Endothelial cell of umbilical vein (primary cell): ENCODE data around the gene KIF3B. TPM values are rescaled to one million over a fixed set of nuclear protein-coding genes. Genes with fewer than 3 reads are reported as not detected.

Experiments used
- BruUV-seq: library from RNA; stranded (reverse); fragments of 400-500 nt; replicated peaks from 2 replicates; lab custom pipeline; 2021; lab: Mats Ljungman, UMichigan
- CTCF ChIA-PET: fragments of 300-600, 350-600 bp; sonication (Branson Sonifier 250); formaldehyde crosslinking; loops from one replicate; lab custom pipeline; 2021; ENCODE audit warnings: antibody characterized with exemption, inconsistent platforms; lab: Charles Lee
- POLR2A ChIA-PET: fragments of 300-600, 350-600 bp; sonication (Branson Sonifier 250); formaldehyde crosslinking; loops from one replicate; lab custom pipeline; 2021; ENCODE audit warnings: antibody characterized with exemption, inconsistent platforms; lab: Charles Lee
- DNase-seq: peaks from one replicate; pipeline ENCODE4 v3.0.0-alpha.2; 2011; ENCODE audit warnings: low read depth, low spot score
- FAIRE-seq: peaks from 2 replicates; lab custom pipeline; 2011; peaks lifted over from hg19 to GRCh38; lab: Jason Lieb, UNC
- H2AFZ ChIP-seq: 2 replicates; pipeline ENCODE4 v1.6.0; 2012; ENCODE audit warnings: low read depth, low read length, control low read depth, inconsistent platforms
- H3K27ac ChIP-seq: 2 replicates; pipeline ENCODE4 v1.5.1; 2011; ENCODE audit warnings: low read depth, mild to moderate bottlenecking, control low read depth, low read length, moderate library complexity; ENCODE audit not compliant: insufficient read depth
- H3K27me3 ChIP-seq, 2 experiments: 2 replicates each; pipeline versions ENCODE4 v1.6.0 to v1.6.1; 2011; ENCODE audit warnings: low read length in 2 of 2, mixed read lengths in 1 of 2; ENCODE audit not compliant: control insufficient read depth in 2 of 2, insufficient read depth in 2 of 2
- H3K36me3 ChIP-seq, 2 experiments: 2 replicates in 1 of 2; 3 replicates in 1 of 2; pipeline ENCODE4 v1.5.1; 2011; ENCODE audit warnings: low read length in 2 of 2, mild to moderate bottlenecking in 1 of 2, moderate library complexity in 1 of 2; ENCODE audit not compliant: control insufficient read depth in 2 of 2, insufficient read depth in 2 of 2; ENCODE audit errors: extremely low read depth in 1 of 2
- H3K4me1 ChIP-seq: 3 replicates; pipeline ENCODE4 v1.5.1; 2011; ENCODE audit warnings: mild to moderate bottlenecking, low read length; ENCODE audit not compliant: control insufficient read depth, insufficient read depth; ENCODE audit errors: extremely low read depth
- H3K4me2 ChIP-seq: 2 replicates; pipeline ENCODE4 v1.6.1; 2011; ENCODE audit warnings: low read length, control low read depth, mixed read lengths; ENCODE audit not compliant: insufficient read depth
- H3K4me3 ChIP-seq, 3 experiments: fragments of 200-600 bp in 1 of 3; sonication (generic), shearing (Covaris generic) in 1 of 3; replicated peaks in 1 of 3; 2 replicates each; pipeline ENCODE4 v1.5.1; 2011 to 2016; ENCODE audit warnings: control low read depth in 3 of 3, low read length in 3 of 3, mild to moderate bottlenecking in 2 of 3, inconsistent platforms in 1 of 3, low read depth in 1 of 3, moderate library complexity in 1 of 3; ENCODE audit not compliant: insufficient read depth in 1 of 3
- H3K79me2 ChIP-seq: 2 replicates; pipeline ENCODE4 v1.6.0; 2012; ENCODE audit warnings: low read length, inconsistent platforms; ENCODE audit not compliant: control insufficient read depth, insufficient read depth
- H3K9ac ChIP-seq: replicated peaks from 2 replicates; pipeline ENCODE3; 2011; ENCODE audit warnings: low read length, control low read depth; ENCODE audit not compliant: insufficient read depth; ENCODE audit errors: extremely low read depth
- H3K9me1 ChIP-seq: replicated peaks from 3 replicates; pipeline ENCODE4 v1.6.0; 2011; ENCODE audit warnings: mild to moderate bottlenecking, low read length; ENCODE audit not compliant: control insufficient read depth, insufficient read depth; ENCODE audit errors: extremely low read depth
- H3K9me3 ChIP-seq: replicated peaks from 2 replicates; pipeline ENCODE4 v1.5.1; 2012; ENCODE audit warnings: low read length, inconsistent platforms; ENCODE audit not compliant: control insufficient read depth, insufficient read depth
- H4K20me1 ChIP-seq: replicated peaks from 2 replicates; pipeline ENCODE3; 2011; ENCODE audit warnings: mild to moderate bottlenecking, low read length; ENCODE audit not compliant: control insufficient read depth, insufficient read depth; ENCODE audit errors: extremely low read depth
- CTCF ChIP-seq, 2 donors: IDR thresholded peaks; 1 replicate in 1 of 2; 2 replicates in 1 of 2; pipeline ENCODE4 v1.5.1; 2011; ENCODE audit warnings: low read length in 2 of 2, mild to moderate bottlenecking in 2 of 2, moderate library complexity in 2 of 2, control low read depth in 1 of 2, inconsistent platforms in 1 of 2, low read depth in 1 of 2; ENCODE audit not compliant: insufficient read depth in 1 of 2; ENCODE audit errors: extremely low read depth in 1 of 2
- EZH2 ChIP-seq: IDR thresholded peaks from 2 replicates; pipeline ENCODE4 v1.6.1; 2012; ENCODE audit warnings: borderline replicate concordance, low read depth, mild to moderate bottlenecking, moderate library complexity, low read length, inconsistent platforms; ENCODE audit not compliant: severe bottlenecking
- FOS ChIP-seq: IDR thresholded peaks from 2 replicates; pipeline ENCODE4 v1.6.1; 2011; ENCODE audit warnings: mild to moderate bottlenecking, low read length, moderate library complexity, borderline replicate concordance; ENCODE audit not compliant: insufficient read depth
- GATA2 ChIP-seq: IDR thresholded peaks from 2 replicates; pipeline ENCODE4 v1.7.0; 2011; ENCODE audit warnings: low read depth, mild to moderate bottlenecking, moderate library complexity, mixed read lengths, low read length; ENCODE audit not compliant: insufficient read length, insufficient read depth
- JUN ChIP-seq: IDR thresholded peaks from 2 replicates; pipeline ENCODE4 v1.6.1; 2011; ENCODE audit warnings: borderline replicate concordance, low read depth; ENCODE audit not compliant: insufficient read length, insufficient read depth
- MAX ChIP-seq: IDR thresholded peaks from 2 replicates; pipeline ENCODE4 v1.6.1; 2011; ENCODE audit not compliant: insufficient read depth, insufficient read length
- MYC ChIP-seq: IDR thresholded peaks from one replicate; pipeline ENCODE4 v1.6.1; 2011; ENCODE audit warnings: mild to moderate bottlenecking, low read depth, low read length
- POLR2A ChIP-seq: IDR thresholded peaks from 2 replicates; pipeline ENCODE4 v1.6.1; 2012; ENCODE audit warnings: low read depth, mild to moderate bottlenecking, control low read depth, low read length
- POLR2AphosphoS5 ChIP-seq: IDR thresholded peaks from 2 replicates; pipeline ENCODE4 v1.6.1; 2012; ENCODE audit warnings: low read depth, mild to moderate bottlenecking, control low read depth, low read length, moderate library complexity; ENCODE audit not compliant: insufficient read depth
- dilution Hi-C: fragments of 300-500 bp; cut with MboI; formaldehyde crosslinking; loops from one replicate; pipeline ENCODE4 v1.15.0; 2019; ENCODE audit warnings: low sequenced_read_pairs; ENCODE audit not compliant: extremely low pct_ligation_motif_present
- intact Hi-C: fragments of 100-400 bp; cut with micrococcal nuclease; formaldehyde crosslinking; loops from one replicate; pipeline ENCODE4 v1.10.0; 2022
- polyA plus RNA-seq, 4 experiments: library from polyadenylated mRNA; depleted of rRNA in 3 of 4; stranded (reverse) in 3 of 4; unstranded in 1 of 4; fragments of >200 nt; gene quantifications; 2 replicates each; pipeline versions ENCODE4 v1.2.1 to v1.2.3, GENCODE V29; 2011 to 2012; ENCODE audit warnings: missing spikeins in 1 of 4
- total RNA-seq: library from RNA; stranded (reverse); gene quantifications from 2 replicates; pipeline ENCODE4 v1.2.3, GENCODE V29; 2021

KIF3B gene
- total and polyA plus RNA-seq, 2 donors (not counting 3 experiments of a cell fraction or from before 2014, with no cell fraction given): 14.5 to 25.1 TPM

GRCh38 chr20:32320305-32320704, 42.9 kb downstream of the KIF3B start:
- Histone ChIP-seq H3K36me3 (peaks cover 0 to 11% of the 10 kb centered on the region in 2 experiments), H3K27ac (no peak overlapping the region), H2AFZ (no peak overlapping the region), H3K4me3 (no peak overlapping the region), H3K9ac (no peak overlapping the region), H3K4me1 (peaks cover 3% of the 10 kb centered on the region), H3K9me3 (no peaks in the 10 kb centered on the region), H3K9me1 (no peaks in the 10 kb centered on the region), H3K4me2 (no peak overlapping the region), H4K20me1 (no peaks in the 10 kb centered on the region), H3K27me3 (no peaks in the 10 kb centered on the region), H3K79me2 (no peaks in the 10 kb centered on the region)
- TF ChIP-seq MAX (no peak), JUN (no peak), FOS (no peak), POLR2AphosphoS5 (no peak), CTCF (IDR thresholded peaks at IDR 0.05; ENCODE audit: extremely low read depth in 1 of 2, insufficient read depth in 1 of 2, low read depth in 1 of 2, low read length in 2 of 2) (no peak), MYC (no peak), GATA2 (no peak), EZH2 (no peak), POLR2A (no peak)
- intact Hi-C loops (no loop called here), dilution Hi-C loops (no loop called here)
- FAIRE-seq: no peak
- DNase-seq: no peak
- ChIA-PET POLR2A (interaction anchor here (0.7 kb wide), 1 partner anchor 20 kb away, joined by 4 read pairs; no protein-coding TSS in a partner anchor), CTCF (no interaction called here)
- no TSS peak for BruUV-seq
